Skeletal muscle satellite cell (primary cell): ENCODE measurements around the gene TMEM245.
A peak's percentile ranks its signal among the peaks of the same experiment; 100 is the strongest.

Experiments used
- H3K27me3 ChIP-seq: 2 replicates; pipeline ENCODE4 v1.7.0; 2013; ENCODE audit warnings: low read length; ENCODE audit not compliant: control insufficient read depth, insufficient read depth
- H3K36me3 ChIP-seq: 2 replicates; pipeline ENCODE4 v1.7.0; 2013; ENCODE audit warnings: mild to moderate bottlenecking, control low read depth, low read length; ENCODE audit not compliant: insufficient read depth
- H3K4me1 ChIP-seq: 2 replicates; pipeline ENCODE4 v1.7.0; 2013; ENCODE audit warnings: low read length; ENCODE audit not compliant: control insufficient read depth, insufficient read depth
- H3K4me2 ChIP-seq: 2 replicates; pipeline ENCODE4 v1.7.0; 2013; ENCODE audit warnings: mild to moderate bottlenecking, low read length
- H3K4me3 ChIP-seq: 2 replicates; pipeline ENCODE4 v1.7.0; 2013; ENCODE audit warnings: low read length
- H3K9ac ChIP-seq: 2 replicates; pipeline ENCODE4 v1.7.0; 2013; ENCODE audit warnings: mild to moderate bottlenecking, low read depth, low read length, moderate library complexity
- H3K9me3 ChIP-seq: replicated peaks from 2 replicates; pipeline ENCODE4 v1.7.0; 2013; ENCODE audit warnings: mild to moderate bottlenecking, control low read depth, low read length

TMEM245 gene

GRCh38 chr9:109035684-109036423, 83.9 kb downstream of the TMEM245 start:
- Histone ChIP-seq H3K27me3 (no peaks in the 10 kb centered on the region), H3K4me2 (peak overlapping the region; percentile 27), H3K9me3 (no peaks in the 10 kb centered on the region), H3K36me3 (peaks cover 19% of the 10 kb centered on the region), H3K9ac (peak overlapping the region; percentile 40), H3K4me3 (no peak overlapping the region), H3K4me1 (peaks cover 37% of the 10 kb centered on the region)

- no peak overlapping the region for H3K4me2 ChIP-seq
Measured at GRCh38 chr9:109033941-109034700, 85.6 kb downstream of the TMEM245 start.

GRCh38 chr9:109031241-109031640, 88.5 kb downstream of the TMEM245 start:
- peaks cover 17% of the 10 kb centered on the region for H3K36me3 ChIP-seq
- no peak overlapping the region for H3K9ac ChIP-seq
- no peaks in the 10 kb centered on the region for H3K9me3 ChIP-seq
- no peak overlapping the region for H3K4me2 ChIP-seq
- no peak overlapping the region for H3K4me3 ChIP-seq
- H3K27me3 ChIP-seq = no peaks in the 10 kb centered on the region
- peaks cover 27% of the 10 kb centered on the region for H3K4me1 ChIP-seq

More at GRCh38 chr9:109033941-109034700, 85.6 kb downstream of the TMEM245 start:
- Histone ChIP-seq H3K9ac (no peak overlapping the region), H3K4me3 (no peak overlapping the region), H3K4me1 (peaks cover 38% of the 10 kb centered on the region), H3K27me3 (no peaks in the 10 kb centered on the region), H3K36me3 (peaks cover 27% of the 10 kb centered on the region), H3K9me3 (no peaks in the 10 kb centered on the region)

- H3K9ac ChIP-seq = no peak overlapping the region
- H3K4me3 ChIP-seq = no peak overlapping the region
- peaks cover 17% of the 10 kb centered on the region for H3K36me3 ChIP-seq
- H3K27me3 ChIP-seq = no peaks in the 10 kb centered on the region
- H3K4me2 ChIP-seq = no peak overlapping the region
- no peaks in the 10 kb centered on the region for H3K9me3 ChIP-seq
- H3K4me1 ChIP-seq = peaks cover 21% of the 10 kb centered on the region
Measured at GRCh38 chr9:109030426-109030825, 89.3 kb downstream of the TMEM245 start.

GRCh38 chr9:109028457-109028856, 91.3 kb downstream of the TMEM245 start:
- Histone ChIP-seq H3K36me3 (peaks cover 27% of the 10 kb centered on the region), H3K9me3 (no peaks in the 10 kb centered on the region), H3K4me1 (peaks cover 7% of the 10 kb centered on the region), H3K4me3 (no peak overlapping the region), H3K4me2 (no peak overlapping the region), H3K27me3 (no peaks in the 10 kb centered on the region), H3K9ac (no peak overlapping the region)

GRCh38 chr9:109027176-109027575, 92.6 kb downstream of the TMEM245 start:
- Histone ChIP-seq H3K4me3 (no peak overlapping the region), H3K4me2 (no peak overlapping the region), H3K27me3 (no peaks in the 10 kb centered on the region), H3K36me3 (peaks cover 21% of the 10 kb centered on the region), H3K9ac (no peak overlapping the region), H3K9me3 (no peaks in the 10 kb centered on the region), H3K4me1 (peaks cover 7% of the 10 kb centered on the region)

- Histone ChIP-seq H3K9ac (no peak overlapping the region), H3K4me2 (no peak overlapping the region), H3K4me3 (no peak overlapping the region), H3K27me3 (no peaks in the 10 kb centered on the region), H3K9me3 (no peaks in the 10 kb centered on the region), H3K4me1 (peaks cover 5% of the 10 kb centered on the region), H3K36me3 (peaks cover 21% of the 10 kb centered on the region)
Measured at GRCh38 chr9:109026306-109026705, 93.4 kb downstream of the TMEM245 start.

- Histone ChIP-seq H3K27me3 (no peaks in the 10 kb centered on the region), H3K4me1 (no peaks in the 10 kb centered on the region), H3K36me3 (peaks cover 18% of the 10 kb centered on the region), H3K4me3 (no peak overlapping the region), H3K4me2 (no peak overlapping the region), H3K9me3 (no peaks in the 10 kb centered on the region), H3K9ac (no peak overlapping the region)
Measured at GRCh38 chr9:109022873-109023272, 96.9 kb downstream of the TMEM245 start.

GRCh38 chr9:109020581-109021511, 98.9 kb downstream of the TMEM245 start:
- Histone ChIP-seq H3K4me2 (no peak overlapping the region), H3K36me3 (peaks cover 23% of the 10 kb centered on the region), H3K4me3 (no peak overlapping the region), H3K4me1 (no peaks in the 10 kb centered on the region), H3K9me3 (no peaks in the 10 kb centered on the region), H3K9ac (no peak overlapping the region), H3K27me3 (no peaks in the 10 kb centered on the region)

GRCh38 chr9:109020113-109020512, 99.6 kb downstream of the TMEM245 start:
- Histone ChIP-seq H3K4me2 (no peak overlapping the region), H3K36me3 (peaks cover 23% of the 10 kb centered on the region), H3K9ac (no peak overlapping the region), H3K9me3 (no peaks in the 10 kb centered on the region), H3K4me3 (no peak overlapping the region), H3K4me1 (no peaks in the 10 kb centered on the region), H3K27me3 (no peaks in the 10 kb centered on the region)

- Histone ChIP-seq H3K36me3 (peaks cover 18% of the 10 kb centered on the region), H3K4me3 (no peak overlapping the region), H3K4me2 (no peak overlapping the region), H3K9ac (no peak overlapping the region), H3K4me1 (peaks cover 4% of the 10 kb centered on the region), H3K27me3 (no peaks in the 10 kb centered on the region), H3K9me3 (no peaks in the 10 kb centered on the region)
Measured at GRCh38 chr9:109019420-109019819, 100.3 kb downstream of the TMEM245 start.
